Measurements from ENCODE around the gene SEC11C. TPM values are rescaled to one million over a fixed set of nuclear protein-coding genes. Genes with fewer than 3 reads are reported as not detected.
A peak's percentile ranks its signal among the peaks of the same experiment; 100 is the strongest.
"Not testable (repeated sequence)": the region's sequence is repeated elsewhere in the genome, so short reads cannot be mapped to it uniquely, and the experiment has no call there.

Gene SEC11C
- total and polyA plus RNA-seq, 5 donors from 2014 or later: 80.4 to 279 (median 200) TPM

GRCh38 chr18:59140302-59140885 lies 710 bp downstream of the SEC11C start:
- Histone ChIP-seq H3K4me1 (ENCODE audit: control insufficient read depth, insufficient read depth, low read length, poor library complexity, severe bottlenecking) (peaks cover 43% of the 10 kb centered on the region), H3K27me3 (ENCODE audit: control insufficient read depth, insufficient read depth, low read length) (peaks cover 7% of the 10 kb centered on the region), H3K27ac (ENCODE audit: insufficient read depth, low read length, poor library complexity, severe bottlenecking) (peak overlapping the region; percentile 98), H3K4me3 (ENCODE audit: low read depth, low read length) (peak overlapping the region; percentile 85), H3K9me3 (ENCODE audit: control insufficient read depth in 2 of 2, low read length in 2 of 2) (no peaks in the 10 kb centered on the region), H3K36me3 (ENCODE audit: control insufficient read depth, insufficient read depth, low read length) (no peaks in the 10 kb centered on the region)
- peak overlapping the region; percentile 99 for H3K27ac Mint-ChIP-seq
- H3K36me3 Mint-ChIP-seq: no peaks in the 10 kb centered on the region
- peaks cover 6% of the 10 kb centered on the region for H3K27me3 Mint-ChIP-seq
- no peak for ATAC-seq (ENCODE audit: low read depth in 2 of 2)
- H3K9me3 Mint-ChIP-seq: no peaks in the 10 kb centered on the region
- H3K4me3 Mint-ChIP-seq: peak overlapping the region; percentile 96 to 99 (median 97)
- peaks cover 20 to 54% (median 41%) of the 10 kb centered on the region in 4 donors for H3K4me1 Mint-ChIP-seq
- no peak for DNase-seq

GRCh38 chr18:59141294-59142068 lies 1.8 kb downstream of the SEC11C start:
- peaks cover 29 to 65% (median 52%) of the 10 kb centered on the region in 4 donors for H3K4me1 Mint-ChIP-seq
- Histone ChIP-seq H3K4me3 (ENCODE audit: low read depth, low read length) (peak overlapping the region; percentile 85), H3K36me3 (ENCODE audit: control insufficient read depth, insufficient read depth, low read length) (no peaks in the 10 kb centered on the region), H3K27me3 (ENCODE audit: control insufficient read depth, insufficient read depth, low read length) (peaks cover 2% of the 10 kb centered on the region), H3K27ac (ENCODE audit: insufficient read depth, low read length, poor library complexity, severe bottlenecking) (peak overlapping the region; percentile 98), H3K9me3 (ENCODE audit: control insufficient read depth in 2 of 2, low read length in 2 of 2) (no peaks in the 10 kb centered on the region), H3K4me1 (ENCODE audit: control insufficient read depth, insufficient read depth, low read length, poor library complexity, severe bottlenecking) (peaks cover 43% of the 10 kb centered on the region)
- ATAC-seq (ENCODE audit: low read depth in 2 of 2) (no peak), DNase-seq (peak in 2 of 3 donors; percentile 25 to 61)
- peak overlapping the region; percentile 96 to 99 (median 97) for H3K4me3 Mint-ChIP-seq
- peaks cover 6% of the 10 kb centered on the region for H3K27me3 Mint-ChIP-seq
- peak overlapping the region; percentile 99 for H3K27ac Mint-ChIP-seq
- H3K36me3 Mint-ChIP-seq: peaks cover 4% of the 10 kb centered on the region
- no peaks in the 10 kb centered on the region for H3K9me3 Mint-ChIP-seq

GRCh38 chr18:59142274-59142673 lies 2.6 kb downstream of the SEC11C start:
- Mint-ChIP-seq H3K4me1 (peaks cover 29 to 70% (median 53%) of the 10 kb centered on the region in 4 donors), H3K27ac (peak overlapping the region; percentile 81 to 99 (median 86)), H3K27me3 (peaks cover 6% of the 10 kb centered on the region), H3K36me3 (peaks cover 5% of the 10 kb centered on the region), H3K4me3 (peak overlapping the region; percentile 86 to 99 (median 96)), H3K9me3 (no peaks in the 10 kb centered on the region)
- DNase-seq (peak in 2 of 3 donors; percentile 22 to 74), ATAC-seq (ENCODE audit: low read depth in 2 of 2) (no peak)
- Histone ChIP-seq H3K9me3 (ENCODE audit: control insufficient read depth in 2 of 2, low read length in 2 of 2) (no peaks in the 10 kb centered on the region), H3K4me1 (ENCODE audit: control insufficient read depth, insufficient read depth, low read length, poor library complexity, severe bottlenecking) (peaks cover 43% of the 10 kb centered on the region), H3K27ac (ENCODE audit: insufficient read depth, low read length, poor library complexity, severe bottlenecking) (peak overlapping the region; percentile 98), H3K4me3 (ENCODE audit: low read depth, low read length) (peak overlapping the region; percentile 85), H3K36me3 (ENCODE audit: control insufficient read depth, insufficient read depth, low read length) (no peaks in the 10 kb centered on the region), H3K27me3 (ENCODE audit: control insufficient read depth, insufficient read depth, low read length) (peaks cover under 1% of the 10 kb centered on the region)

- H3K9me3 Mint-ChIP-seq; H3K9me3 ChIP-seq (ENCODE audit: control insufficient read depth in 2 of 2, low read length in 2 of 2); H3K27me3 Mint-ChIP-seq; ATAC-seq (ENCODE audit: low read depth in 2 of 2); H3K27me3 ChIP-seq (ENCODE audit: control insufficient read depth, insufficient read depth, low read length); H3K36me3 Mint-ChIP-seq; H3K36me3 ChIP-seq (ENCODE audit: control insufficient read depth, insufficient read depth, low read length); DNase-seq: not testable (repeated sequence)
- Mint-ChIP-seq H3K27ac (peak overlapping the region; percentile 81 to 99 (median 86)), H3K4me3 (peak overlapping the region; percentile 86 to 99 (median 96)), H3K4me1 (peaks cover 29 to 74% (median 56%) of the 10 kb centered on the region in 4 donors)
- H3K4me1 ChIP-seq (ENCODE audit: control insufficient read depth, insufficient read depth, low read length, poor library complexity, severe bottlenecking): peaks cover 43% of the 10 kb centered on the region
- peak overlapping the region; percentile 85 for H3K4me3 ChIP-seq (ENCODE audit: low read depth, low read length)
- H3K27ac ChIP-seq (ENCODE audit: insufficient read depth, low read length, poor library complexity, severe bottlenecking): peak overlapping the region; percentile 98
Measured at GRCh38 chr18:59142800-59143416, 3.2 kb downstream of the SEC11C start.

- no peak for ATAC-seq (ENCODE audit: low read depth in 2 of 2)
- Histone ChIP-seq H3K4me3 (ENCODE audit: low read depth, low read length) (peak overlapping the region; percentile 51), H3K4me1 (ENCODE audit: control insufficient read depth, insufficient read depth, low read length, poor library complexity, severe bottlenecking) (peaks cover 43% of the 10 kb centered on the region), H3K27me3 (ENCODE audit: control insufficient read depth, insufficient read depth, low read length) (no peaks in the 10 kb centered on the region), H3K36me3 (ENCODE audit: control insufficient read depth, insufficient read depth, low read length) (no peaks in the 10 kb centered on the region), H3K27ac (ENCODE audit: insufficient read depth, low read length, poor library complexity, severe bottlenecking) (peak overlapping the region; percentile 98), H3K9me3 (ENCODE audit: control insufficient read depth in 2 of 2, low read length in 2 of 2) (no peaks in the 10 kb centered on the region)
- H3K27ac Mint-ChIP-seq: peak overlapping the region; percentile 8 to 99 (median 78)
- no peaks in the 10 kb centered on the region for H3K9me3 Mint-ChIP-seq
- H3K36me3 Mint-ChIP-seq: peaks cover 9% of the 10 kb centered on the region
- DNase-seq: peak in 1 of 3 donors; percentile 14
- peaks cover 6% of the 10 kb centered on the region for H3K27me3 Mint-ChIP-seq
- peak overlapping the region; percentile 53 to 99 (median 66) for H3K4me3 Mint-ChIP-seq
- peaks cover 29 to 78% (median 58%) of the 10 kb centered on the region in 4 donors for H3K4me1 Mint-ChIP-seq
Measured at GRCh38 chr18:59143441-59143840, 3.8 kb downstream of the SEC11C start.

GRCh38 chr18:59144483-59144882 lies 4.8 kb downstream of the SEC11C start:
- no peak overlapping the region for H3K27ac ChIP-seq (ENCODE audit: insufficient read depth, low read length, poor library complexity, severe bottlenecking)
- H3K27ac Mint-ChIP-seq: no peak overlapping the region

GRCh38 chr18:59145055-59145454 lies 5.4 kb downstream of the SEC11C start:
- peaks cover 7% of the 10 kb centered on the region for H3K36me3 ChIP-seq (ENCODE audit: control insufficient read depth, insufficient read depth, low read length)
- no peak overlapping the region for H3K4me3 ChIP-seq (ENCODE audit: low read depth, low read length)
- no peaks in the 10 kb centered on the region for H3K9me3 ChIP-seq (ENCODE audit: control insufficient read depth in 2 of 2, low read length in 2 of 2)
- peaks cover 34 to 84% (median 55%) of the 10 kb centered on the region in 4 donors for H3K4me1 Mint-ChIP-seq
- DNase-seq: no peak
- no peaks in the 10 kb centered on the region for H3K27me3 ChIP-seq (ENCODE audit: control insufficient read depth, insufficient read depth, low read length)
- peaks cover 38% of the 10 kb centered on the region for H3K4me1 ChIP-seq (ENCODE audit: control insufficient read depth, insufficient read depth, low read length, poor library complexity, severe bottlenecking)
- H3K27ac ChIP-seq (ENCODE audit: insufficient read depth, low read length, poor library complexity, severe bottlenecking): no peak overlapping the region
- ATAC-seq (ENCODE audit: low read depth in 2 of 2): no peak
- H3K36me3 Mint-ChIP-seq: peaks cover 12% of the 10 kb centered on the region
- H3K9me3 Mint-ChIP-seq: no peaks in the 10 kb centered on the region
- no peak overlapping the region for H3K27ac Mint-ChIP-seq
- no peak overlapping the region for H3K4me3 Mint-ChIP-seq
- no peaks in the 10 kb centered on the region for H3K27me3 Mint-ChIP-seq

More at GRCh38 chr18:59144483-59144882, 4.8 kb downstream of the SEC11C start:
- Histone ChIP-seq H3K27me3 (ENCODE audit: control insufficient read depth, insufficient read depth, low read length) (no peaks in the 10 kb centered on the region), H3K9me3 (ENCODE audit: control insufficient read depth in 2 of 2, low read length in 2 of 2) (no peaks in the 10 kb centered on the region), H3K4me3 (ENCODE audit: low read depth, low read length) (no peak overlapping the region), H3K36me3 (ENCODE audit: control insufficient read depth, insufficient read depth, low read length) (peaks cover 3% of the 10 kb centered on the region), H3K4me1 (ENCODE audit: control insufficient read depth, insufficient read depth, low read length, poor library complexity, severe bottlenecking) (peaks cover 40% of the 10 kb centered on the region)
- ATAC-seq (ENCODE audit: low read depth in 2 of 2): no peak
- Mint-ChIP-seq H3K36me3 (peaks cover 9% of the 10 kb centered on the region), H3K9me3 (no peaks in the 10 kb centered on the region), H3K4me3 (peak overlapping the region in 2 of 4 donors; percentile 21 to 82), H3K4me1 (peaks cover 28 to 81% (median 54%) of the 10 kb centered on the region in 4 donors), H3K27me3 (peaks cover under 1% of the 10 kb centered on the region)
- DNase-seq: no peak

All from CD4-positive, CD25-positive, alpha-beta regulatory T cell (primary cell).